GM21381 (cell line): Measurements from ENCODE around the gene ZNF559.
A peak's percentile ranks its signal among the peaks of the same experiment; 100 is the strongest.
"Not testable (repeated sequence)": the region's sequence is repeated elsewhere in the genome, so short reads cannot be mapped to it uniquely, and the experiment has no call there.

ENCODE experiments used
- ATAC-seq: cut with Tn5 transposase; IDR thresholded peaks from one replicate; pipeline ENCODE4 v1.9.1; 2021; ENCODE audit warnings: mild to moderate bottlenecking, moderate library complexity; ENCODE audit not compliant: unreplicated experiment

The ZNF559 gene

GRCh38 chr19:9323919-9324583, at the start of gene ZNF559:
TSS of gene ZNF559 (plus strand) at chr19:9324179. CDS start at chr19:9338550, 14,371 bp downstream.
- ATAC-seq = peak; percentile 94

GRCh38 chr19:9283485-9283884, 40.5 kb upstream of the ZNF559 start:
- not testable (repeated sequence) for ATAC-seq

GRCh38 chr19:9289231-9289884, 34.6 kb upstream of the ZNF559 start:
- no peak for ATAC-seq

- no peak for ATAC-seq
These were observed 28.5 kb upstream of the ZNF559 start for GRCh38 chr19:9295411-9295849.

GRCh38 chr19:9296336-9296735, 27.6 kb upstream of the ZNF559 start:
- no peak for ATAC-seq

GRCh38 chr19:9306443-9306842, 17.5 kb upstream of the ZNF559 start:
- ATAC-seq = no peak

- ATAC-seq = no peak
These were observed 15.7 kb upstream of the ZNF559 start for GRCh38 chr19:9308091-9308770.

- ATAC-seq = peak; percentile 88
These were observed 14.6 kb upstream of the ZNF559 start, which contains the start of gene ZNF699 for GRCh38 chr19:9309139-9309973. TSS of gene ZNF699 (minus strand) at chr19:9309838. CDS start at chr19:9305119, 4,719 bp downstream.

GRCh38 chr19:9309974-9310446, 14.0 kb upstream of the ZNF559 start:
- peak; percentile 72 for ATAC-seq

GRCh38 chr19:9313756-9314155, 10.2 kb upstream of the ZNF559 start:
- ATAC-seq = no peak

GRCh38 chr19:9321338-9321737, 2.6 kb upstream of the ZNF559 start:
- ATAC-seq = no peak

- ATAC-seq = not testable (repeated sequence)
These were observed 2.2 kb upstream of the ZNF559 start for GRCh38 chr19:9321756-9322155.

- ATAC-seq = not testable (repeated sequence)
These were observed 1.8 kb upstream of the ZNF559 start for GRCh38 chr19:9322201-9322600.

- peak; percentile 19 for ATAC-seq
These were observed 441 bp upstream of the ZNF559 start for GRCh38 chr19:9323557-9323918.

GRCh38 chr19:9324584-9324962, 594 bp downstream of the ZNF559 start:
- ATAC-seq = no peak

- ATAC-seq = no peak
These were observed 6.0 kb downstream of the ZNF559 start for GRCh38 chr19:9329999-9330398.

GRCh38 chr19:9342610-9343304, 18.8 kb downstream of the ZNF559 start:
- no peak for ATAC-seq

- no peak for ATAC-seq
These were observed 21.0 kb downstream of the ZNF559 start for GRCh38 chr19:9345005-9345404.

- ATAC-seq = no peak
These were observed 24.3 kb downstream of the ZNF559 start for GRCh38 chr19:9348253-9348652.

- ATAC-seq = no peak
These were observed 24.7 kb downstream of the ZNF559 start for GRCh38 chr19:9348671-9349070.
